ENCODE data around the gene SHB. TPM values are rescaled to one million over a fixed set of nuclear protein-coding genes. Genes with fewer than 3 reads are reported as not detected.
A peak's percentile ranks its signal among the peaks of the same experiment; 100 is the strongest.

SHB gene
- total RNA-seq, 1 donor = 19.9 TPM

DNA sequence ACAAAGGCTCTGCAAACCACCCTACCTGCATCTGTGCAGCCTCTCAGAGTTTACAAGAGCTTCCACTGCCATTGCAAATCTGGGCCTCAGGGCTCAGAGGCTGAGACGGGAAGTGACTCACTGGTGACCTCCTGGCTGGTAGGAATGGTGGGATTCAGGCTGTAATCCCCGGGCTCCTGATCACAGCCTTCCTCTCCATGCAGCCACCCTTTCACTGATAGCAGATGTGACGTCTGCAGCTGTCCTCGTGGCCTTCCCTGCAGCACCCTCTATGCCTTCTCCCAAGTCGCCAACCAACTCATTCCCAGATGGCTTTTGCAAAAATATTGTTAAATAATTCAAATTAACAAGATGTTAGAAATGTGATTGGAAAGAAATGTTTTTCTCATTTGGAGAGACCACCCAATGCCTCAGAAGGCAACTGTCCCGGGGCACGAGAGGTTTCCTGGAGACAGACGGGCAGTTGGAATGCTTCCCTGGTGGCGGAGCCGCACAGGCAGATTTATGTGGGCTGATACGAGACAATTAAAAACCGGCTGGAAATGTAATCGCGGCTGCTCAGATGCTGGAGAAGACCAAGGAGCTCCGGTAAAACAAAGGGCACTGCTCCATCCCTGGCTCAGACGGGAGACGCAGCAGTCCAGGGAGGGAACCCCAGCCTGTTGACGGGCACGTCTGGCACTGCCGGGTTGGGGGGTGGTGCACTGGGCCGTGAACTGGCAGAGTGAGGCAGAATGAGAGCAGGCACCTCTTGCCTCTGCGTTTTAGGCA lies 130.7 kb downstream of the SHB start:
- peak; percentile 94 for DNase-seq (ENCODE audit: low read depth)
- no peak overlapping the region for H3K4me3 ChIP-seq (ENCODE audit: low read depth, low read length)
- TF ChIP-seq, protein P1, sequence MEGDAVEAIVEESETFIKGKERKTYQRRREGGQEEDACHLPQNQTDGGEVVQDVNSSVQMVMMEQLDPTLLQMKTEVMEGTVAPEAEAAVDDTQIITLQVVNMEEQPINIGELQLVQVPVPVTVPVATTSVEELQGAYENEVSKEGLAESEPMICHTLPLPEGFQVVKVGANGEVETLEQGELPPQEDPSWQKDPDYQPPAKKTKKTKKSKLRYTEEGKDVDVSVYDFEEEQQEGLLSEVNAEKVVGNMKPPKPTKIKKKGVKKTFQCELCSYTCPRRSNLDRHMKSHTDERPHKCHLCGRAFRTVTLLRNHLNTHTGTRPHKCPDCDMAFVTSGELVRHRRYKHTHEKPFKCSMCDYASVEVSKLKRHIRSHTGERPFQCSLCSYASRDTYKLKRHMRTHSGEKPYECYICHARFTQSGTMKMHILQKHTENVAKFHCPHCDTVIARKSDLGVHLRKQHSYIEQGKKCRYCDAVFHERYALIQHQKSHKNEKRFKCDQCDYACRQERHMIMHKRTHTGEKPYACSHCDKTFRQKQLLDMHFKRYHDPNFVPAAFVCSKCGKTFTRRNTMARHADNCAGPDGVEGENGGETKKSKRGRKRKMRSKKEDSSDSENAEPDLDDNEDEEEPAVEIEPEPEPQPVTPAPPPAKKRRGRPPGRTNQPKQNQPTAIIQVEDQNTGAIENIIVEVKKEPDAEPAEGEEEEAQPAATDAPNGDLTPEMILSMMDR (IDR thresholded peaks at IDR 0.05; ENCODE audit: insufficient read depth, low read depth, low read length) = no peak

DNA sequence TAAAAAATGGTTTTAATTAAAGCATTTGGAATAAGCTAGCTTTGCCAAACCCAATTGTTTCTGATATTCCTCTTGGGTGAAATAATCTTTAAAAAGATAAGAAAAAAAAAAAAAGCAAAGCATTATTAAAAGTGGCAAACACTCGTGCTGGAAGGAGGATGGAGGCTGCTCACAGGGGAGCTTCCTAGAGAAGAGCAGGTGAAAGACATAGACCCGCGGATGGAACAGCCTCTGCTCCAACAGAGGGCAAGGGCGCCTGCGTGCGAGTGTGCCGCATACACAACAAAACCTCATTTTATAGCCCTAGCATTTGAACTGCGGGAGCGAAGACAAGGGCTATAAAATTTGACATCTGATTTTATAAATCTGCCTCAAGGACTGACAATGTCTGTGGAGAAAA lies 131.7 kb downstream of the SHB start:
- peak; percentile 55 for DNase-seq (ENCODE audit: low read depth)
- TF ChIP-seq, protein P1 (IDR thresholded peaks at IDR 0.05; ENCODE audit: insufficient read depth, low read depth, low read length) = no peak
- H3K4me3 ChIP-seq (ENCODE audit: low read depth, low read length) = no peak overlapping the region

DNA sequence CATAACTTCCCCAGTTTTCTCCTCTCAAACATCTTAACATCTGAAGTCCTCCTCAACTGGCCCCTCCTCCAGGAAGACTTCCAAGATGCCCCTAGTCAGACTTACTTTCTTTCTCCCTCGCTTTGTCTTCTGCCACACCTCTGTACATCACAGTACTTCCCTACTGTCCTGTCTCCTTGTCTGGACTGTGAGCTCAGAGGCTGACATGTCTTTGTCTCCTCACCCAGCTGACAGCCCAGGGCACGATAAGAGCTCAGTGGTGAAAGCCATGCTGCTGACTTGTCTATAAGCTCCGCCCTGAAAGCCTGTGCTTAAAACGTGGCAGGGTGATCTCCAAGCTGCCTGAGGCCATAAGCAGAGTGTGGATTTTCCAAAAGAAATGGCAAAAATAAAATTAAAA lies 132.1 kb downstream of the SHB start:
- TF ChIP-seq, protein P1 (IDR thresholded peaks at IDR 0.05; ENCODE audit: insufficient read depth, low read depth, low read length) = no peak
- H3K4me3 ChIP-seq (ENCODE audit: low read depth, low read length) = no peak overlapping the region
- DNase-seq (ENCODE audit: low read depth) = peak; percentile 92

- no peak for DNase-seq (ENCODE audit: low read depth)
- no peak overlapping the region for H3K4me3 ChIP-seq (ENCODE audit: low read depth, low read length)
- TF ChIP-seq, protein P1 (IDR thresholded peaks at IDR 0.05; ENCODE audit: insufficient read depth, low read depth, low read length) = no peak
These were observed 132.7 kb downstream of the SHB start for GRCh38 chr9:37936376-37936775.

DNA sequence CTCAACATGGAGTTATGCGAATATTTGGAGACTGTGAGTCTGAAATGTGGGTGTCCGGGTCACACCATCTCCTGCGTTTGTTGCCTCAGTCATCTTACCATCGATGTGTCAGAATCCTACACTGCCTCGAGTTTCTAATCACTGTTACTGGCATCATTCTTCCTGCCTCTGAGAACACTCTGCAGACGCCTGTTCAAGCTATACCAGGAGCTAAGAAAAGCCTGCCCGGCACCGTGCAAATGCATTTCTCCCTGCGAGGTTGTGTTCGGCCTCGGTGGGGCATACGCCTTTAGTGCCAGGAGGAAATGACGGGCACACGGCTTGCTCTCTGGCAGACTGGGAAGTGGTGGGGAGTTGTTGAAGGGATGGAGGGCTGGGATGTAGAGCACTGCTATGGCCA lies 133.9 kb downstream of the SHB start:
- DNase-seq (ENCODE audit: low read depth) = no peak
- TF ChIP-seq, protein P1 (IDR thresholded peaks at IDR 0.05; ENCODE audit: insufficient read depth, low read depth, low read length) = no peak
- no peak overlapping the region for H3K4me3 ChIP-seq (ENCODE audit: low read depth, low read length)

GRCh38 chr9:37931592-37931991 lies 137.4 kb downstream of the SHB start:
- H3K4me3 ChIP-seq (ENCODE audit: low read depth, low read length) = no peak overlapping the region
- TF ChIP-seq, protein P1 (IDR thresholded peaks at IDR 0.05; ENCODE audit: insufficient read depth, low read depth, low read length) = no peak
- peak; percentile 61 for DNase-seq (ENCODE audit: low read depth)
